HepG2 (cell line): Measurements from ENCODE around the gene RBCK1. TPM values are rescaled to one million over a fixed set of nuclear protein-coding genes. Genes with fewer than 3 reads are reported as not detected.
A peak's percentile ranks its signal among the peaks of the same experiment; 100 is the strongest.

Source experiments
- HMG20A ChIP-seq: IDR thresholded peaks from 2 replicates; pipeline ENCODE4 v1.6.1; 2016; ENCODE audit warnings: borderline replicate concordance
- HNRNPUL1 ChIP-seq: fragments of 200-400 bp; formaldehyde crosslinking; IDR thresholded peaks from 2 replicates; pipeline ENCODE4 v1.6.1; 2017; ENCODE audit warnings: low read depth, mild to moderate bottlenecking, low read length, moderate library complexity
- KAT2B ChIP-seq: fragments of 150-350 bp; IDR thresholded peaks from 2 replicates; pipeline ENCODE4 v1.6.1; 2014; ENCODE audit warnings: low read depth, low read length, borderline replicate concordance
- MIER3 ChIP-seq: IDR thresholded peaks from 2 replicates; pipeline ENCODE4 v1.6.1; 2016; ENCODE audit warnings: missing compliant biosample characterization, borderline replicate concordance
- NFIC ChIP-seq: IDR thresholded peaks from 2 replicates; pipeline ENCODE4 v1.6.1; 2012; ENCODE audit warnings: mild to moderate bottlenecking, low read length, inconsistent platforms
- PLRG1 ChIP-seq: fragments of 450-650 bp; conservative IDR thresholded peaks from 2 replicates; pipeline ENCODE4 v1.6.1; 2016
- REL ChIP-seq: sonication (generic); formaldehyde crosslinking; conservative IDR thresholded peaks from 2 replicates; pipeline ENCODE4 v1.8.0; 2022; ENCODE audit warnings: mild to moderate bottlenecking, missing genetic modification reagents, moderate library complexity
- ZNF549 ChIP-seq: sonication (generic); formaldehyde crosslinking; IDR thresholded peaks from 2 replicates; pipeline ENCODE4 v1.5.0; 2020; ENCODE audit warnings: missing genetic modification reagents
- ZNF577 ChIP-seq: sonication (generic); formaldehyde crosslinking; IDR thresholded peaks from 2 replicates; pipeline ENCODE4 v1.4.0; 2020; ENCODE audit warnings: mild to moderate bottlenecking, low read depth, missing genetic modification reagents, borderline replicate concordance
- ZNF781 ChIP-seq: sonication (generic); formaldehyde crosslinking; IDR thresholded peaks from 2 replicates; pipeline ENCODE4 v1.5.1; 2020; ENCODE audit warnings: borderline replicate concordance, mild to moderate bottlenecking, missing genetic modification reagents; ENCODE audit errors: not compliant biosample characterization
- polyA plus RNA-seq, 8 experiments: library from polyadenylated mRNA; depleted of rRNA in 3 of 8; stranded (reverse) in 7 of 8; unstranded in 1 of 8; fragments of >200 nt; fragmentation: Illumina TruSeq in 4 of 8; extraction: Trizol in 4 of 8; gene quantifications; 2 replicates each; pipeline versions ENCODE4 v1.2.1 to v1.2.3, GENCODE V29; 2011 to 2016; ENCODE audit warnings: low read depth in 4 of 8, missing spikeins in 1 of 8, mixed read lengths in 1 of 8; ENCODE audit not compliant: insufficient read depth in 1 of 8
- total RNA-seq, 5 experiments: library from RNA; depleted of rRNA; stranded (reverse); fragments of >200 nt; fragmentation: Illumina TruSeq; extraction: Trizol; gene quantifications; 2 replicates each; pipeline ENCODE4 v1.2.3, GENCODE V29; 2016; ENCODE audit warnings: low read depth in 1 of 5
- TF ChIP-seq, protein P1 (sequence below), 2 experiments: sonication (generic) in 1 of 2; formaldehyde crosslinking in 1 of 2; IDR thresholded peaks; 2 replicates each; pipeline versions ENCODE4 v1.5.1 to v1.6.1; 2011 to 2020; ENCODE audit warnings: borderline replicate concordance in 1 of 2, low read depth in 1 of 2, low read length in 1 of 2, mild to moderate bottlenecking in 1 of 2, missing genetic modification reagents in 1 of 2, moderate library complexity in 1 of 2
- TF ChIP-seq, protein P2 (sequence below): sonication (generic); formaldehyde crosslinking; IDR thresholded peaks from 2 replicates; pipeline ENCODE4 v1.4.0; 2020; ENCODE audit warnings: mild to moderate bottlenecking, missing genetic modification reagents
- TF ChIP-seq, protein P3 (sequence below): sonication (generic); formaldehyde crosslinking; IDR thresholded peaks from 2 replicates; pipeline ENCODE4 v1.4.0; 2020; ENCODE audit warnings: missing genetic modification reagents
- TF ChIP-seq, protein P4 (sequence below): sonication (generic); formaldehyde crosslinking; IDR thresholded peaks from 2 replicates; pipeline ENCODE4 v1.5.0; 2020; ENCODE audit warnings: mild to moderate bottlenecking, missing genetic modification reagents, moderate library complexity
- TF ChIP-seq, protein P5 (sequence below): sonication (generic); formaldehyde crosslinking; IDR thresholded peaks from 2 replicates; pipeline ENCODE4 v1.8.1; 2023; ENCODE audit warnings: mild to moderate bottlenecking, missing genetic modification reagents

The RBCK1 gene
- total and polyA plus RNA-seq, 2 of the 13 experiments (the other 11 are each of a cell fraction or from before 2014, with no cell fraction given): 149 to 215 TPM

DNA sequence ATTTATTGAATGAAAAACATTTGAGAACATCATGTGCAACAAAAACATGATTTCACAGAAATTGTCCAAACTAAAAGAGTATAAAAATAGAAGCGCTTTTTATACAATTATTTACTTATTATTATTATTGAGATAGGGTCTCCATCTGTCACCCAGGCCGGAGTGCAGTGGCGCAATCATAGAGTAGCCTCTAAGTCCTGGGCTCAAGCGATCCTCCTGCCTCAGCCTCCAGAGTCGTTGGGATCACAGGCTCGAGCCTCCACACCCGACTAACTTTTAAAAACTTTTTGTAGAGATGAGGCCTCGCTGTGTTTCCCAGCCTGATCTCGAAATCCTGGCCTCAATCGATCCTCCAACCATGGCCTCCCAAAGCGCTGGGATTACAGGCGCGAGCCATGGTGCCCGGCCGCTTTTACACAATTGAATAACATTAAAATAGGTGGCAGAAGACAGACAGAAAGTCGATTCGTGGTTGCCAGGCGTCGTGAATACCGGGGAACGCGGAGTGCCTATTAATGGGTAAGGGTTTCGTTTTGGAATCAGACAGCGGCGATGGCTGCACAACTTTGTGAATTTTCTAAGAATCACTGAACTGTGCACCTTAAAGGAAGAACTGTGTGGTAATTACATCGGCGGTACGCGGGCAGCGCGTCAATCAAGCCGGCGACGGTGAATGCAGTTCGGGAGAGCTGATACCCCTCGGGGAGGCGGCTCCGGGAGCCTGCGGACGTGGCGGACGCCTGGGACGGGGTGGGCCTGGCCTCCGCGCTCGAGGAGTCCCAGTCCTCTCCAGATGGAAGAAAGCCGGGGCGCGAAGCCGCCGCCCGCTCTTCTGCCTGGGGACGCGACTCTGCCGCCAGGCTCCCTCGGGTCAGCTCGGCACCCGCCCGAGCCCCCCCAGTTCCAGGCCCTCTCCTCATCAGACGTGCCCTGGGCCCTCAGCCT is 53.4 kb downstream of the RBCK1 start (continued):
- TF ChIP-seq, protein P1, sequence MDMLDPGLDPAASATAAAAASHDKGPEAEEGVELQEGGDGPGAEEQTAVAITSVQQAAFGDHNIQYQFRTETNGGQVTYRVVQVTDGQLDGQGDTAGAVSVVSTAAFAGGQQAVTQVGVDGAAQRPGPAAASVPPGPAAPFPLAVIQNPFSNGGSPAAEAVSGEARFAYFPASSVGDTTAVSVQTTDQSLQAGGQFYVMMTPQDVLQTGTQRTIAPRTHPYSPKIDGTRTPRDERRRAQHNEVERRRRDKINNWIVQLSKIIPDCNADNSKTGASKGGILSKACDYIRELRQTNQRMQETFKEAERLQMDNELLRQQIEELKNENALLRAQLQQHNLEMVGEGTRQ (IDR thresholded peaks at IDR 0.05; ENCODE audit: low read depth, low read length): no peak
- TF ChIP-seq, protein P1 (CRISPR knock-in tag; IDR thresholded peaks at IDR 0.05; ENCODE audit: borderline replicate concordance): no peak; the same call in 1 of the 2 replicates
- TF ChIP-seq HNRNPUL1: no peak
- no peak for TF ChIP-seq ZNF549
- TF ChIP-seq KAT2B: no peak
- TF ChIP-seq, protein P2, sequence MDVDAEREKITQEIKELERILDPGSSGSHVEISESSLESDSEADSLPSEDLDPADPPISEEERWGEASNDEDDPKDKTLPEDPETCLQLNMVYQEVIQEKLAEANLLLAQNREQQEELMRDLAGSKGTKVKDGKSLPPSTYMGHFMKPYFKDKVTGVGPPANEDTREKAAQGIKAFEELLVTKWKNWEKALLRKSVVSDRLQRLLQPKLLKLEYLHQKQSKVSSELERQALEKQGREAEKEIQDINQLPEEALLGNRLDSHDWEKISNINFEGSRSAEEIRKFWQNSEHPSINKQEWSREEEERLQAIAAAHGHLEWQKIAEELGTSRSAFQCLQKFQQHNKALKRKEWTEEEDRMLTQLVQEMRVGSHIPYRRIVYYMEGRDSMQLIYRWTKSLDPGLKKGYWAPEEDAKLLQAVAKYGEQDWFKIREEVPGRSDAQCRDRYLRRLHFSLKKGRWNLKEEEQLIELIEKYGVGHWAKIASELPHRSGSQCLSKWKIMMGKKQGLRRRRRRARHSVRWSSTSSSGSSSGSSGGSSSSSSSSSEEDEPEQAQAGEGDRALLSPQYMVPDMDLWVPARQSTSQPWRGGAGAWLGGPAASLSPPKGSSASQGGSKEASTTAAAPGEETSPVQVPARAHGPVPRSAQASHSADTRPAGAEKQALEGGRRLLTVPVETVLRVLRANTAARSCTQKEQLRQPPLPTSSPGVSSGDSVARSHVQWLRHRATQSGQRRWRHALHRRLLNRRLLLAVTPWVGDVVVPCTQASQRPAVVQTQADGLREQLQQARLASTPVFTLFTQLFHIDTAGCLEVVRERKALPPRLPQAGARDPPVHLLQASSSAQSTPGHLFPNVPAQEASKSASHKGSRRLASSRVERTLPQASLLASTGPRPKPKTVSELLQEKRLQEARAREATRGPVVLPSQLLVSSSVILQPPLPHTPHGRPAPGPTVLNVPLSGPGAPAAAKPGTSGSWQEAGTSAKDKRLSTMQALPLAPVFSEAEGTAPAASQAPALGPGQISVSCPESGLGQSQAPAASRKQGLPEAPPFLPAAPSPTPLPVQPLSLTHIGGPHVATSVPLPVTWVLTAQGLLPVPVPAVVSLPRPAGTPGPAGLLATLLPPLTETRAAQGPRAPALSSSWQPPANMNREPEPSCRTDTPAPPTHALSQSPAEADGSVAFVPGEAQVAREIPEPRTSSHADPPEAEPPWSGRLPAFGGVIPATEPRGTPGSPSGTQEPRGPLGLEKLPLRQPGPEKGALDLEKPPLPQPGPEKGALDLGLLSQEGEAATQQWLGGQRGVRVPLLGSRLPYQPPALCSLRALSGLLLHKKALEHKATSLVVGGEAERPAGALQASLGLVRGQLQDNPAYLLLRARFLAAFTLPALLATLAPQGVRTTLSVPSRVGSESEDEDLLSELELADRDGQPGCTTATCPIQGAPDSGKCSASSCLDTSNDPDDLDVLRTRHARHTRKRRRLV (CRISPR knock-in tag): no peak
- TF ChIP-seq, protein P3, sequence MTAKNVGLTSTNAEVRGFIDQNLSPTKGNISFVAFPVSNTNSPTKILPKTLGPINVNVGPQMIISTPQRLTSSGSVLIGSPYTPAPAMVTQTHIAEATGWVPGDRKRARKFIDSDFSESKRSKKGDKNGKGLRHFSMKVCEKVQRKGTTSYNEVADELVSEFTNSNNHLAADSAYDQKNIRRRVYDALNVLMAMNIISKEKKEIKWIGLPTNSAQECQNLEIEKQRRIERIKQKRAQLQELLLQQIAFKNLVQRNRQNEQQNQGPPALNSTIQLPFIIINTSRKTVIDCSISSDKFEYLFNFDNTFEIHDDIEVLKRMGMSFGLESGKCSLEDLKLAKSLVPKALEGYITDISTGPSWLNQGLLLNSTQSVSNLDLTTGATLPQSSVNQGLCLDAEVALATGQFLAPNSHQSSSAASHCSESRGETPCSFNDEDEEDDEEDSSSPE (CRISPR knock-in tag): no peak; the same call in 1 of the 2 replicates
- no peak for TF ChIP-seq ZNF577
- peak; percentile 76 for TF ChIP-seq ZNF781 (CRISPR knock-in tag)
- TF ChIP-seq, protein P4, sequence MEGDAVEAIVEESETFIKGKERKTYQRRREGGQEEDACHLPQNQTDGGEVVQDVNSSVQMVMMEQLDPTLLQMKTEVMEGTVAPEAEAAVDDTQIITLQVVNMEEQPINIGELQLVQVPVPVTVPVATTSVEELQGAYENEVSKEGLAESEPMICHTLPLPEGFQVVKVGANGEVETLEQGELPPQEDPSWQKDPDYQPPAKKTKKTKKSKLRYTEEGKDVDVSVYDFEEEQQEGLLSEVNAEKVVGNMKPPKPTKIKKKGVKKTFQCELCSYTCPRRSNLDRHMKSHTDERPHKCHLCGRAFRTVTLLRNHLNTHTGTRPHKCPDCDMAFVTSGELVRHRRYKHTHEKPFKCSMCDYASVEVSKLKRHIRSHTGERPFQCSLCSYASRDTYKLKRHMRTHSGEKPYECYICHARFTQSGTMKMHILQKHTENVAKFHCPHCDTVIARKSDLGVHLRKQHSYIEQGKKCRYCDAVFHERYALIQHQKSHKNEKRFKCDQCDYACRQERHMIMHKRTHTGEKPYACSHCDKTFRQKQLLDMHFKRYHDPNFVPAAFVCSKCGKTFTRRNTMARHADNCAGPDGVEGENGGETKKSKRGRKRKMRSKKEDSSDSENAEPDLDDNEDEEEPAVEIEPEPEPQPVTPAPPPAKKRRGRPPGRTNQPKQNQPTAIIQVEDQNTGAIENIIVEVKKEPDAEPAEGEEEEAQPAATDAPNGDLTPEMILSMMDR: no peak
- no peak; the same call in 1 of the 2 replicates for TF ChIP-seq MIER3
- no peak for TF ChIP-seq PLRG1
- TF ChIP-seq HMG20A: no peak
- no peak for TF ChIP-seq NFIC
- no peak for TF ChIP-seq REL (CRISPR knock-in tag)
- TF ChIP-seq, protein P5, sequence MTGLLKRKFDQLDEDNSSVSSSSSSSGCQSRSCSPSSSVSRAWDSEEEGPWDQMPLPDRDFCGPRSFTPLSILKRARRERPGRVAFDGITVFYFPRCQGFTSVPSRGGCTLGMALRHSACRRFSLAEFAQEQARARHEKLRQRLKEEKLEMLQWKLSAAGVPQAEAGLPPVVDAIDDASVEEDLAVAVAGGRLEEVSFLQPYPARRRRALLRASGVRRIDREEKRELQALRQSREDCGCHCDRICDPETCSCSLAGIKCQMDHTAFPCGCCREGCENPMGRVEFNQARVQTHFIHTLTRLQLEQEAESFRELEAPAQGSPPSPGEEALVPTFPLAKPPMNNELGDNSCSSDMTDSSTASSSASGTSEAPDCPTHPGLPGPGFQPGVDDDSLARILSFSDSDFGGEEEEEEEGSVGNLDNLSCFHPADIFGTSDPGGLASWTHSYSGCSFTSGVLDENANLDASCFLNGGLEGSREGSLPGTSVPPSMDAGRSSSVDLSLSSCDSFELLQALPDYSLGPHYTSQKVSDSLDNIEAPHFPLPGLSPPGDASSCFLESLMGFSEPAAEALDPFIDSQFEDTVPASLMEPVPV (CRISPR knock-in tag): no peak
